Nephron (organoid): ENCODE data around the gene PPP1R13B.

ENCODE experiments used
- H3K27ac Mint-ChIP-seq, 3 experiments: 2 replicates each; pipeline ENCODE4 v1.8.0; 2020; ENCODE audit warnings: mixed read lengths in 3 of 3, mild to moderate bottlenecking in 2 of 3, moderate library complexity in 1 of 3
- H3K27me3 Mint-ChIP-seq: 2 replicates; pipeline ENCODE4 v1.8.0; 2021; ENCODE audit warnings: low read depth, mild to moderate bottlenecking, moderate library complexity, mixed read lengths
- H3K36me3 Mint-ChIP-seq: 2 replicates; pipeline ENCODE4 v1.8.0; 2020; ENCODE audit warnings: low read depth, mixed read lengths
- H3K4me1 Mint-ChIP-seq: 2 replicates; pipeline ENCODE4 v1.8.0; 2020; ENCODE audit warnings: mixed read lengths
- H3K4me3 Mint-ChIP-seq, 3 experiments: 2 replicates each; pipeline ENCODE4 v1.8.0; 2020; ENCODE audit warnings: mild to moderate bottlenecking in 3 of 3, mixed read lengths in 3 of 3, moderate library complexity in 2 of 3
- H3K9me3 Mint-ChIP-seq: 2 replicates; pipeline ENCODE4 v1.8.0; 2020; ENCODE audit warnings: mixed read lengths
- CTCF ChIP-seq, 3 experiments: fragments of 200-600 bp; sonication (generic); IDR thresholded peaks; one replicate each; pipeline ENCODE4 v1.5.0; 2021; ENCODE audit warnings: antibody characterized with exemption in 3 of 3; ENCODE audit not compliant: unreplicated experiment in 3 of 3

Gene PPP1R13B

DNA sequence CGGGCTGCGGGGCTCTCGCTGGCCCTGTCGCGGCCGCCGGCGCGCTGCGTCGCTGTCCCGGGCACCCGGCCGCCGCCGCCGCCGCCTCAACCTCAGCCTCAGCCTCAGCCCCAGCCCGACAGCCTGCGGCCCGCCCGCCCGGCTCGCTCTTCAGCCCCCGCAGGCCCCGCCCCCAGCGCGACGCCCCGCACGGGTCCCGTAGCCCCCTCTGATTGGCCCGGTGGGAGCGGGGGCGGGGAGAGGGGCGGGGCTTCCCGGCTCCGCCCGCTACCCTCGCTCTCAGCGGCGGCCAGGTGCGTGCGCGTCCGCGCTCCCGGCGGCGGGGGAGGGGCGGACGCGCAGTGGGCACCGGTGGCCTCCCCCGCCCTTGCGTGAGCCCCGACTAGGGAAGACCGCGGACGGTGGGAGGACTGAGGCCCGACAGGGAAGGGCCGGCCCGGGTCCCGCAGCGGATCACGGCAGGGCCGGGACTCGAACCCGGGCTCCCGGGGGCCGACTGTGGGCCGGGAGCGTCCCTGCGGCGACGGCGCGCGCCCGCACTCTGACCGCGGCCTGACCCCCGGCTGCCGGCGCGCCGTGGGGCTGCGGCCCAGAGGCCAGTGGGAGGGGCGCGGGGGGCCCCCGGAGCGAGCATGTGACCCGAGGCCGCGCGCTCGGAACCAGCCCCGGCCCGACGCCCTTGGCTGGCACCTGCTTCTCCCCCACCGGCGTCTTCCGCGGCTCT, at the start of gene PPP1R13B:
TSS of gene PPP1R13B (minus strand) at position 125 of the 724 bp plus-strand sequence. CDS start 268 bp downstream, outside the sequence.
- Mint-ChIP-seq H3K9me3 (no peaks in the 10 kb centered on the region), H3K36me3 (peaks cover 5% of the 10 kb centered on the region), H3K4me3 (peak within 1 kb of the TSS; percentile 79 to 97 (median 91)), H3K4me1 (peaks cover 15% of the 10 kb centered on the region), H3K27me3 (peaks cover 35% of the 10 kb centered on the region), H3K27ac (peak within 1 kb of the TSS; percentile 53 to 89 (median 77))
- no peak for TF ChIP-seq CTCF (IDR thresholded peaks at IDR 0.05; ENCODE audit: unreplicated experiment in 3 of 3)

- Mint-ChIP-seq H3K4me3 (no peak overlapping the region), H3K4me1 (peaks cover 7% of the 10 kb centered on the region), H3K27me3 (peaks cover 8% of the 10 kb centered on the region), H3K36me3 (peaks cover 5% of the 10 kb centered on the region), H3K9me3 (peaks cover 4% of the 10 kb centered on the region), H3K27ac (peak overlapping the region in 2 of 3 experiments; percentile 90 to 95)
- no peak for TF ChIP-seq CTCF (IDR thresholded peaks at IDR 0.05; ENCODE audit: unreplicated experiment in 3 of 3)
Measured at GRCh38 chr14:103896578-103896977, 49.2 kb upstream of the PPP1R13B start.

- no peak overlapping the region for H3K4me3 Mint-ChIP-seq
- peaks cover 4% of the 10 kb centered on the region for H3K9me3 Mint-ChIP-seq
- peaks cover 5% of the 10 kb centered on the region for H3K27me3 Mint-ChIP-seq
- peaks cover 5% of the 10 kb centered on the region for H3K36me3 Mint-ChIP-seq
- H3K27ac Mint-ChIP-seq: no peak overlapping the region
- no peak for TF ChIP-seq CTCF (IDR thresholded peaks at IDR 0.05; ENCODE audit: unreplicated experiment in 3 of 3)
- peaks cover 7% of the 10 kb centered on the region for H3K4me1 Mint-ChIP-seq
Measured at GRCh38 chr14:103894723-103895059, 47.3 kb upstream of the PPP1R13B start.

DNA sequence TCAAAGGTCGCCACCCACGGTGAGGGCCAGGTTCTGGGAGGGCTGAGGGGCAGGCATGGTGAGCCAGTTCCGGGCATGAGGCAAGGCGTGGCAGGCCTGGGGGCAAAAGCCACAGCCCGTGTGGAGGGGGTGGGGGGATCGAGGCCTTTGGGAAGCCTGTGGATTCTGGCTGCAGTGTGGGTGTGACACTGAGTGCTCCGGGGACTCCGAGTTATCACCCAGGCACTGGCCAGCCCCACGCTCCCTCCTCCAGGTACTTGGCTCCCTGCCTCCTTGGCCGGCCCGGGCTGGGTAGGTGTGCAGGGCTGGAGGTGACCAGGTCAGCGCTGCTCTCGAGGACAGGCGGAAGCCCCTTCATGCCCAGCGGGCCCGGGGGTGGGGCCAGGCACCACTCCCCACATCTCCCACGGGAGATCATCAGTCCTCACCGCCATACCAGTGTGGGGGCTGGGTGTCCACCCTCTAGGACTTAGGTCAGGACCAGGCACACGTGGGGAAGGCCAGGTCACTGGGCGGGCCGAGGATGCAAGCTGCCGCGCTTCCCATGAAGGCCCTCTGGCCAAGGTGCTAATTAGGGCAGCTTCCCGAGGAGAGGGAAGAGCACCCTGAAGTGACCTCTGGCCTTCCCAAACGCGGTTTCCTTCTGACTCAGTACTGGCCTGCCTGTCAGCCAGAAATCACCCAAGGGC, 46.8 kb upstream of the PPP1R13B start:
- Mint-ChIP-seq H3K27ac (no peak overlapping the region), H3K36me3 (peaks cover 5% of the 10 kb centered on the region), H3K27me3 (peaks cover 5% of the 10 kb centered on the region), H3K4me1 (peaks cover 7% of the 10 kb centered on the region), H3K9me3 (peaks cover 4% of the 10 kb centered on the region), H3K4me3 (no peak overlapping the region)
- no peak for TF ChIP-seq CTCF (IDR thresholded peaks at IDR 0.05; ENCODE audit: unreplicated experiment in 3 of 3)

GRCh38 chr14:103892247-103892646, 44.9 kb upstream of the PPP1R13B start:
- Mint-ChIP-seq H3K27ac (no peak overlapping the region), H3K9me3 (peaks cover 4% of the 10 kb centered on the region), H3K36me3 (peaks cover 5% of the 10 kb centered on the region), H3K4me1 (peaks cover 2% of the 10 kb centered on the region), H3K27me3 (peaks cover 5% of the 10 kb centered on the region), H3K4me3 (no peak overlapping the region)
- TF ChIP-seq CTCF (IDR thresholded peaks at IDR 0.05; ENCODE audit: unreplicated experiment in 3 of 3): no peak
